ENCODE results near the gene SUFU.
A peak's percentile ranks its signal among the peaks of the same experiment; 100 is the strongest.

Gene SUFU

DNA sequence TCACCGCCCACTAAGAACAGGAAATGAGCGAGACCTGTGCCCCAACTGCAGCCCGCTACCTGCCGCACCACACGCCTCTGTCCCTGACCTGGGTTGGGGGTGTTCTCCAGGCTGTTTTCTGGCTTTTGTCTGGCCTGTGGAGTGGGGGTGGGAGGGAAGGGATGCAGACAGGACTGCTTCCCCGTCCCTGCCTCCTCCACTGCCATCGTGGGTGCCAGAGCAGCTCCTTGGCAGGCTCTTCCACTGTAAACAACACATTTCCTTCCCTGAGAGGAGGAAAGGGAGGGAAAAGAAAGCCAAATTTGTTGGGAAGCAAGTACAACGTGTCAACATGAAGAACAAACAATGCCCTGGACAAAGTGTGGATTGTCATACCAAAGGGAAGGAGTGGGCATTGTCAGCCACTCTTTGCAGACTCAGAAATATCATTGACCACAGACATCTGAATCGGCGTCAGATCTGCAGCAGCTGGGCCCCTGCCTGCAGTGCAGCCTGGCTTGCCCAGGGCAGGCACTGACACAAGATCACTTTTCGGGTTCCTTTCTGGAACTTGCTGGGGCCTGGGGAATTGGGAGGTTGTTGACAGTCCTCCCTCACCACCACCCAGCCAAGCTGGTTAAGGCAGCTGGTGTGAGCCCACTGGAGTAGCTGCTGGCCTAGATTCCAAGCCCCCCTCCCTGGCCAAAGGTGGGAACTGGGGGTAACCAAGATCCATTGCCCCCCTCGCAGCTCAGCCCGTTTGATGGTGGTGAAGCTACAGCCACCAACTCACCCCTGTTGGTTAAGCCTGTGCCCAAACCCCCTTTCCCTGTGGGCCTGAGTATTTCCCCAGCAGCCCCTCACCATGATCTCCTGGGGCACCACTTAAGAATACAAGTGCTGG, 117.9 kb downstream of the SUFU start:
- DNase-seq = no peak

DNA sequence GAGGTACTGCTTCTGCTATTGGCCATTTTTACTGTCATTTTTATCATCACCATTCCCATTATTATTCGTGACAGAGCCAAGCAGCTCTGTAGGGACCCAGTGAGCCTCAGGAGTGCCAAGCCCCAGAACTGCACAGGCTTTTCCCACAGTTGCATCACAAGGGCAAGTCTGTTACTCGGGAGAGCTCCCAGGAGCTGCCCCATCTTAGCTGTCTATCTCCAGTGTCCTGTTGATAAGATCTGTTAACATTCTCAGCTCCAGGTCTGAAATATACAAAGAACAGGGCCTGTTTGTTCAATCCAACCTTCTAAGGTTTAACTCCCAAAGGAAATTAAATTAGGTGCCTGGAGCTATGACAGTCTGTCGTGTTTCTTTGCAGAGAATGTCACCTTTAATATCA, 120.3 kb downstream of the SUFU start:
- DNase-seq = no peak

DNA sequence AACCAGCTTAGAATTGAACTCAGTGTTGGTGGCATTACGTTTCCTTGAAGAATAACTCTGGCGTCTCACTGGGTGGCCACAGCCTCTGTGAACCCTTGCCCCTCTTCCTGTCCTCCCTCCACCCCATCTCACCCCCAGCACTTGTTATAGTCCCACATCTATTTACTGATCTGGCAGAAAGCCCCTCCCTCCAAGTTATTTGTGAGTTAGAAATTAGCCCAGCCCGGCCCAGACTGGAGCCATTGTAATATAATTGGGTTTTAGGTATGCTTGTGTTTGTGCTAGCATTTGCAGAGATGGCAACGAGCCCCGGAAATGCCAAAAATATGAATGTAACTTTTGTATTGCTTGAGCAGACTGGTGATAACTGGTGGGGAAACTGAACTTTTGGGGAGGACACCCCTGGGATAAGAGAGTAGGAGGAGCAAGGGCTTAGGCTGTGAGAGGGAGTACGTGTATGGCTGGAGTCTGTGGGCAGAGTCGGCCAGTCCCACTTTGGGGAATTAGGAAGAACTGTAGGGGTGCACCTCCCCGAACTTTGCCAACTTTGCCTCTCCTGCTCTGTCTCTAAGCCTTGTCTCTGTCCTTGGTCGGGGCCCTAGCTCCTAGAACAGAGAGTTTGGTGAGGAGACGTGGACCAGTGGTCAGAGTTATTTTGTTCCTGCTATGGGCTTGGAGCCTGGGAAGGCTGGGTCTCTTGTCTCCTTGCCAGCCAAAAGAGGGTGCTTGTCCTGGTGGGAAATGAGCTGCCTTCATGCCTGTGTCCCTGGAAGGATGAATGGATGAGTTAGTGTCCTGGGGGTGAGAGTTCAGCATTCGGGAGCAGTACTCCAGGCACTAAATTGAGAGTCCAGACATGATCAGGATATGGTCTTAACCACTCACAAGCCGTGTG, 121.2 kb downstream of the SUFU start:
- DNase-seq = no peak

DNA sequence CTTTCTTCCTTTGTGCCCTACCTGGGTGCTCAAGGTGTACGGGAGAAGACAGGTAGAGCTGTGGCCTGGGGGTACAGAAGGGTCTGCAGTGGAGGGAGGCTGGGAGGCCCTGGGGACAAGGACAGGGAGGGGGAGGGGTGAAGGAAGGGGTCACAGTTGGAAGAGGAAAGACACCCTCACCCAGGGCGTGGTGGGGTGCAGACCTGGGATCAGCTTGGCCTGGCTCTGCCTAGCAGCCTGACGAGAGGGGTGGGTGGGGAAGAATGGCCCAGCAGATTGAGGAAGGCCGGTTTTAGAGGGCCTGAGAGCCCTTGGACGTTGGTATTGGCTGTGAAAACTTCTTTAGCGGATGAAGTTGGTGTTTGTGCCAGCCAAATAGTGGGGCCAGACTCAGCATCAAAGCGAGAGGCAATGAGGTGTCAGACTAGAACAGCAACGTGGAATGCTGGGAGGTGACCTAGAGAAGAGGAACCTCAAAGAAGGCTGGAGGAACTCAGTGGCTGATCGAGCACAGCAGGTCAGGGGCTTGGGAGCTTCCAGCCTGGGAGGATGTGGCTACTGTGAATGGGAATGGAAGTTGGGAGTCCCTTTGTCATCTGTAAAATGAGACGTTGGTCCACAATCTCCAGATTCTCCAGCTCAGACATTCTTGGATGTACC, 122.4 kb downstream of the SUFU start:
- DNase-seq = no peak

DNA sequence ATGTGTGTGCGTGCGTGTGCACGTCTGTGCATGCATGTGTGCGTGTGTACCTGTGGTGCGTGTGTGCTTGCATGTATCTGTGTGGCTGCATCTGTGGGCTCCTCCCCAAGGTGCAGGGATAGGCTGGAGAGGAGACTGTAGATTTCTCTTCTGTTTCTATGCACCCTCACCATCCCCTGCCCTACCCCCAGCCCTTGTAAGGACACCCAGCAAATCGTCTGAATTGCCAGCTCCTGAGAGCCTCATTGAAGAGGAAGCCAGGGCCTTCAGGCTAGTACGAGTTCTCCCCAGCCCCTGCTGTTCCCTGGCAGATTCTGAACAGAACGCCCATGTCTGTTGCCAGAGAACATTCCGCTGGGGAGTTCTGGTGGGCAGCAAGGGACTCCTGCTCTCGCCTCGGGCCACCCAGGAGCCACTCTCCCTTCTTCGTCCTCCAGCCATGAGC, 123.5 kb downstream of the SUFU start:
- no peak for DNase-seq

DNA sequence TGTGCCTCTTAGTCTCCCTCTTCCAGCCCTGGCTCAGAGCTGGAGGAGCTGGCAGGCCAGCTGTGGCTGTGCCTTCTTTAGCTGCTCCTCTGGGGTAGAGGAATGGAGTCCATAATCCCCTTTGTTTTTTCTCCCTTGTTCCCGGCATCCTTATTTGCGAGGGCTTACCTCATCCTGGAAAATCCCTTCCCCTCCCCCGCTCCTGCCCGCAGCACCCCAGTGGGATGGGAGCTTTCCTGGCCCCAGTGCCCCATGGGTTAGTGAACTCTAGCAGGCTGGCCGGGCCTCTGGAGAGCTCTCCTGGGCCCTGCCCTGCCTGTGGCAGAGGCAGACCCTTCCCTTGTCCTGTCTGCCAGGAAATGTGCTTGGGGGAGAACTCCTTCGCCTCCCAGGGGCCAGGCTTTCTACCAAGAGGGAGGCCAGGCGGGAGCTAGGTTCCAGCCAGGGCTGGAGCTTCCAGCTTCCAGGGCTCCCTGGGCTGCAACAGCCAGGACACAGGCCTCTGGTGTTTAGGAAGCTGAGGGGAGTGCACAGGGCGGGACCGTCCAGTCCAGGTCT, 124.0 kb downstream of the SUFU start:
- no peak for DNase-seq

DNA sequence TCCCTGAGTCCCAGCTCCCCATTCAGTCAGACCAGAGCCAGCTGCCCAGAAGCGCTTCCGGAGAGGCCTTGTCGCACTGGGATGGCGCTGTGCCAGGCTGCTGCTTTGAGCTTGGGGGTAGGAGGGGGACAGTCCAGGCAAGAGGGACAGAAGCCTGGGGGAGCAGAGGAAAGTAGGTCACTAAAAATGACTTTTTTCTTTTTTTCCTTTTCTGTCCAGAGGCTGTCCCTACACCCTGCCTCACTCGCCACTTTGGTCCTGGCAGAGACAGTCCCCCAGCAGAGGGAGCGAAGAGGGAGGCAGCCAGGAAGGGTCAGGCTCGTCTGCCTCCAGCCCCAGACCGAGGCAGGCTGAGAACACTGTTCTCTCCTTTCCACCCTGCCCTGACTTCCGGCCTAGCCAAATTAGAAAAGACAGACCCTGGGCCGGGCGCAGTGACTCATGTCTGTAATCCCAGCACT, 124.7 kb downstream of the SUFU start:
- DNase-seq = no peak

DNA sequence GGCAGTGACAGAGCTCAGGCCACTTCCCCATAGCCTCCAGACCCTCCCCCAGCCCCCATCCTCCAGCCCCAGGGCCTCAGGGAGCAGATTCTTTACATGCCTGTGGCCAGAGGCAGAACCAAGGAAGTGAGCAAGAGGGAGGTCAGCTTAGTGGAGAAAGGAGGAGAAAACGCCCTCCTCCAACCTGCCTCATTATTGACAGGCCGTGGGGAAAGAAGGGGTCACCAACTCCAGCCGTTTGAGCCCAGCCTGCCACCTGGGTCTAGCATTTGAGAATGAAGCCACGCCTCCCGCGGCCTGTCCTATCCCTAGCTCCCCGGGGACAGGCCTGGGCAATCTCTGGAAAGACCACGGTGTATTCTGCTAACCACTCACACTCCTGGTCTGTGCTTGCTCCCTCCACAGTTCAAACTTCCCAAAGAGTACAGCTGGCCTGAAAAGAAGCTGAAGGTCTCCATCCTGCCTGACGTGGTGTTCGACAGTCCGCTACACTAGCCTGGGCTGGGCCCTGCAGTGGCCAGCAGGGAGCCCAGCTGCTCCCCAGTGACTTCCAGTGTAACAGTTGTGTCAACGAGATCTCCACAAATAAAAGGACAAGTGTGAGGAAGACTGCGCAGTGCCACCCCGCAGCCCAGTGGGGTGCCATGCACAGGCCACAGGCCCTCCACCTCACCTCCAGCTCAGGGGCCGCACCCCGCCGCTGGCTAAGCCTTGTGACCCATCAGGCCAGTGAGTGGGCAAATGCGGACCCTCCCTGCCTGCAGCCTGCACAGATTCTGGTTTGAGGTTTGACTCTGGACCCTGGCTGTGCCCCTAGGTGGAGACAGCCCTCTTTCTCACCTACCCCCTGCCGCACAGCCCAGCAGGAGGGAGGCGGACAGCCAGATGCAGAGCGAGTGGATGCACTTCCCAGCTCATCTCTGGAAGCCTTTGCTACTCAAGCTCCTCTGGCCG, 126.2 kb downstream of the SUFU start:
- DNase-seq = no peak

DNA sequence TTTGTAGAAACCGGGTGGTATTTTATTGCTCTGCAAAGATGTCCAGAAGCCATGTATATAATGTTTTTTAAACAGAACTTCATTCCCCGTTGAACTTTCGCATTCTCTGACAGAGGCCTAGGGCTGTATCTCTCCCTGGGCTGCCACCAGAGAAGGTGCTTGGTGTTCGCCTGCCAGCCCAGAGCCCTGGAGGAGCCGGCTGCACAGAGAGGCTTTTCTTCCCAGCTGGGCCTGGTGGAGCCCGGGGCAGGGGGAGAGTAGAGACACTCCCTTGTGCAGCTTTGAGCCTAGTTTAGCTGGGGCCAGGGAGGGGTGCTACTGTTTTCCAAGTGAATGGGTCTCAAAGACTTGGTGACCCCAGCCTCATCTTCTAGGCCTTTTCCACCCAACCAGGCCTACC, 126.9 kb downstream of the SUFU start:
- no peak for DNase-seq

DNA sequence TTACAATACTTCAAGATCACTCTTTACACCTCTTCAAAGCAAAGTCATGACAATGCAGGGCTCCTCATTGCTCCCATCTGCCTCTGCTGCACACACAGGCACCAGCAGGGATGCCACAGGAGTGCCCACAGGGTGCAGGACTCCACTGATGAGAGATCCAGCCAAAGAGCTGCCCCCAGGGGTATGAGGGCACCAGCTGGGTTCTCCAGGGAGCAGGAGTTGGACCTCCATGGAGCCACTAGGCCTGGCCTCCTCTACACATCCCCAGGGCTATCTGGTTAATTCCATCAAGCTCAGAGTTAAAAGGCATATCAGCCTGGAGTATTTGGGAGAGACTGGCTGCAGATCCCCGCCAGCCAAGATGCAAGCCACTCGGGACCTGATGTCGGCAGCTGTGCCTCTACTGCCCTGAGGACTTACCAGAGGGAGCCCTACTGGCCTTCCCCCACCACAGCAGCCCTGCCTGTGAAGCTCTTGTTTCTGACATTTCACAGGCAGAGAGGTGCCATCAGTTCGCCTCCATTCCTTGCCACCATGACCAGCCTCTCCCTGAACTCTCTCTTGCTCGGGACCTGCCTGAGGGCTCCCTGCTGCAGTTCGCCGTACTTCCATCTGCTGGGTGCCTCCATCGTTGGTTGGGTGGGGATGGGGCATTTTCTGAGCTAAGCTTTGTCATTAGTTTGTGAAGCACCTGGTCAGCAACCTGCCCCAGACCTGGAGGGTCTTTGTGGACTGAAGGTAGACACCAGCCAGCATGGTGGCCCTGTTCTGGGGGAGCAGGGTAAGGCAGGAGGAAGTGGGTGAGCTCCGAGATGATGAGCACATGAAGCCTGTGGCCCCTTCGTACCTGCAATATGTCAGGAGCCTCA, 128.0 kb downstream of the SUFU start:
- no peak for DNase-seq

DNA sequence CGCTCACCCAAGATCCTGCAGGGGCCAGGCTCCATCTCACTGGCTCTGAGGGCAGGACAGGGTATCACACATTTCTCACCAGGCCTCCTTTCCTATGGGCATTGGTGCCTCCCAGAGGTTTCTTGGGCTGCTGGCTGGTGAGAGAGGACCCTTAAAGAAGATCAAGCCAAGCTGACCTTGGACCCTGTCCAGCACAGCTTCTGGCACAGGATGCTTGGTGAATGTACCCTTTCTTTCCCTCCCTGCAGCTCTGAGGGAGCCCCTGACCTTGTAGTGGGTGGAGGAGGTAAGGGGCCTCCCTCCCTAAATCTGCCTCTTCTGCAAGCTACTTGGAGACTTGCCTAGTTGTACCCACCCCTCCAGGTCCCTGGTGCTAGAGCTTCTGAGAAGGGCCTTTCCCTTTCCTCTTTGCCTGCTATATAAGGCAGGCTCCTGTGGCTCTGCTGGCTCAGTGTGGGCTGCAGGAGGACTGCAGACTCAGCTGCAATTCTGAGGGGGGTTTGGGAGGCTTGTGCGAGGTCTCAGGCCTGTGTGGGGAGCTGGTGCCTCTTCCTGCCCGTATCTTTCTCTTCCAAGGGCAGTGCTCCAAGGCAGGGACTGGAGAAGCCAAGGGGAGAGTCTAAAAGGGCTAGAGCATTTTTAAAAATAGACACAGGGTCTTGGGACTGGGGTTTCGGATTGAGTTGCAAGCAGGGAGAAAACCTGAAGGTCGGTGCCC, 128.8 kb downstream of the SUFU start:
- DNase-seq = no peak

DNA sequence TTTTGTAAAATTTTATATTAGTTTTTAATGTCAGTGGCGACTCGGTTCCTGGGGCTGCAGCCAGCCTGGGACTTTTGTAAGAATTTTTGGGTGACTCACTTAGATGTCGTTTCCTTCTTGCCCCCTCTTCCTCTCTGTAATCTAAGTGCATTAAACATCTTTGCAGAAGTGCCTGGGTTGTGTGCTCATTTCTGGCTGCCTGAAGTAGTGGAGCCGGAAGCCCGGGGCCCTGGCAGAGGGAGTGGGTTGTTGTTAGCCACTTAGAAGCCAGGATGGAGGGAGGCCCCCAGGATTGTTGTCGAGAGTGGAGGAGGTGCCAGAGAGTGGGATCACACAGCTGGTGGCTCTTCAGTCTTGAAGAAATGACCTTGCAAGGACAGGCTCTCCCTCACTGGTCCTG, 129.5 kb downstream of the SUFU start:
- peak; percentile 44 for DNase-seq

DNA sequence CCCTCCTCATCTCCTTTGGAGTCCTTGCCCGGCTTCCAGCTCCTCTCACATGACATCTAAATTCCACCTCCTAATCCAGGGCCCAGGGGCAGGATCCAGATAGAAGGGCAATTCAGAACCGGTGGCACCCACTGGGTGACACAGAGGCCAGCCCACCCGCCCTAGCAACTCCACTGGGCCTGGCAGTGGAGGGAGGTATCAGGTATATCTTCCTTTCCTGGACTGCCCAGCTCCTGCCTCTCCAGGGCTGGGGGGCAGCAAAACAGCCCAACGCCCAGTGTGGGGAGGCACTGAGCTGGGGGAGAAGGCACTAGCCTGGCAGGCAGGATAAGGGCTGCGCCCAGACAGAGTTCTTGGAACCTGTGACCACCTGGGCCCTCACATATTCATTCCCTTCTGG, 130.1 kb downstream of the SUFU start:
- no peak for DNase-seq

DNA sequence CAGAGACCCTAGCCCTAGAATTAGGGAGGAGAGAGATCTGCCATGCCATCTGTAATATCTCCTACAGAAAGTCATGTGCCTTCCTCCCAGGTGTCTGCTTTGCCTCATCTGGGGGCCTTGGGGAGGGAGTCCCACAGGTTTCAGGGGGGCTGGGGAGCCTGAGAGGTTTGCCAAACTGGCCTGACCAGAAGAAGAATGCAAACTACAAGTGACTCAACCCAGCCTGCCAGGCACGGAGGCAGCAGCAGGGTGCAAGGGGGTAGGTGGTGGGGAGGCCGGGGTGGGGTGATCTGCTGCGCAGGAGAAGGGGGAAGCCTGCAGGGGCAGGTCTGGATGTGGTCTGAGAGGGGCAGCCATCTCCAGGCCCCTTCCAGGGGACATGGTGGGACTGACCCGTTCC, 130.9 kb downstream of the SUFU start:
- no peak for DNase-seq

DNA sequence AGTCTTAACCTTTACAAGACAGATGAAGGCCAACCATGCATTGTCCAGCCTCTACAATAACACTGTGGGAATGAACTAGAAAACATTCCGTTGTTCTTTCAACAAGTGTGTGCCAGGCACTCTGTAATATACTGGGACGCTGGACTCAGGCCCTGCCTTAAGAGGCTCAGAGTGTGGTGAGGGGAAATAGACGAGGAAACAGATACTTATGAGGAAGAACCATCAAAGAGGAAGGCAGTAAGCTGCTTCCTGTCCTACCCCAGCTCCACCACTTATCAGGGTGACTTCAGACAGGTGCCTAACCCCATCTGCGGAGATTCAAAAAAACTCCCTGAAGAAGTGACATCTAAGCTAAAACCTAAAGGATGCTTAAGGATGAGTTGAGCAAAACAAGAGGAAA, 131.6 kb downstream of the SUFU start:
- DNase-seq = no peak

DNA sequence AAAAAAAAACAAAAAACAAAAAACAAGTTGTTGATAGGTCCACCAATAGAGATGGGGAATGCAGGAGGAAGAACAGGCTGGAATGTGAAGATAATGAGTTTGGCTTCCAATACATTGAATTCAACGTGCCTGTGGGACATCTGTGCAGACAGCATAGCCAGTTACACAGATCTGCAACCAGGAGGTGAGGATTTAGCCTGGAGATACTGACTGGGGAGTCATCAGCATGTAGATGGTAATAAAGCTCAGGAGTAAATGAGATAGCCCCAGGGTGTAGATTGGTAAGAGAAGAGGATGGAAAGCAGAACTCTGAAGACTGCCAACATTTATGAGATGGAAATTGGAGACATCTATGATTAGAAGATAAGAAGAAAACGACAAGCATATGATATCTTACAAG, 135.8 kb downstream of the SUFU start:
- DNase-seq = no peak

DNA sequence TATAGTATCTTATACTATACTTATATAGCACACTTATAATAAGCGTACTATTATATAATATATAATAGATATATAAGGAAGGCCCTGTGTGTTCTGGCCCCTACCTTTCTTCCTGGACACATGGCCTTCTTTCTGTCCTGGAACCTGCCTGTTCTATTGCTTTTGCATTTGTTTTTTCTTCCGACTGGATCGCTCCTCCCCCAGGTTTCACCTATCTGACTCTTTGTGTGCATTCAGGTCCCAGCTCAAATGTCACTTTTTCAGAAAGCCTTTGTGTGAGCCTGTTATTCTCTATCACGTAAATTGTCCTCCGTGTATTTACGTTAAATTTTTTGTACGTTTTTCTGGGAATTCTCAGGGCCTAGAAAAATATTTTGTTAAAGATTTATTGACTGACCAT, 137.6 kb downstream of the SUFU start:
- DNase-seq = no peak

DNA sequence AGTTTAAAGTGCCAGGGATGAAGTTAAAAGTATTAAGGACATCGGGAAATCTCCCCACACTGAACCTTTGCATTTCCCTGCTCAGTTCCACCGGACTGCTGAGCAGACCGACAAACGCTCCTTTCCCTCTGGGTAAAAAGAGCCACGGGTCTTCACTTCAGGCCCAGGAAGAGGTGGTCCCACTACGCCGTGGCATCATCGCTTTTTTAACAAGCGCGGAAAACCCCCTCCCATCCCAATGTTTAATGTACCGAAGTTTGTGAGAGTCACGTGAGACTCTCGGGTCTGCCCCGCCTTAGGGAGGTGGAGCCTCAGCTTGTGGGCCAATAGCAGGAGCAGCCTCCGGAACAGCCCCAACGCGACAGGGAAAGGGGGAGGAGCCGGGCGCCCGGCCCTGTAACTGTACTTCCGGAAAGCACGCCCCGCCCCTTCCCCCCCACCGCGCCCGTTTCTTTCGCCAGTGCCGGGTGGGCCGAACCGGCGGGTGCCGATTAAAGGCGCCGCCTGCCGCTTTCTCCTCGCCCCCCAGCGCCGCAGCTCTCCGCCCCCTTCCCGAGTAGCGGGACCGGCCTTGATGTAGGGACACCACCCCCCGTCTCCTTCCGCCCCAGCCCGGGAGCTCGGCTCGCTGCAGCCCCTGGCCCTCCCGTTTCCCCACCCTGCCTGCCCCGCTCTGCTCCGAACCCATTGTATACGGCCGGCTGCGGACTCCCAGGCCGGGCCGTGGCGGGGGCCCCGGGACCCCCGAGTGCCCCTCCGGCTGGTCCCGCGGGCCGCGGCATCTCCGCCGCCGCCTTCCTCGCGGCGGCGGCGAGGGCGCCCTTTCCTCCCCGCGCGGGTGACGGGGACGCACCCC, 138.3 kb downstream of the SUFU start:
- peak; percentile 98 for DNase-seq

DNA sequence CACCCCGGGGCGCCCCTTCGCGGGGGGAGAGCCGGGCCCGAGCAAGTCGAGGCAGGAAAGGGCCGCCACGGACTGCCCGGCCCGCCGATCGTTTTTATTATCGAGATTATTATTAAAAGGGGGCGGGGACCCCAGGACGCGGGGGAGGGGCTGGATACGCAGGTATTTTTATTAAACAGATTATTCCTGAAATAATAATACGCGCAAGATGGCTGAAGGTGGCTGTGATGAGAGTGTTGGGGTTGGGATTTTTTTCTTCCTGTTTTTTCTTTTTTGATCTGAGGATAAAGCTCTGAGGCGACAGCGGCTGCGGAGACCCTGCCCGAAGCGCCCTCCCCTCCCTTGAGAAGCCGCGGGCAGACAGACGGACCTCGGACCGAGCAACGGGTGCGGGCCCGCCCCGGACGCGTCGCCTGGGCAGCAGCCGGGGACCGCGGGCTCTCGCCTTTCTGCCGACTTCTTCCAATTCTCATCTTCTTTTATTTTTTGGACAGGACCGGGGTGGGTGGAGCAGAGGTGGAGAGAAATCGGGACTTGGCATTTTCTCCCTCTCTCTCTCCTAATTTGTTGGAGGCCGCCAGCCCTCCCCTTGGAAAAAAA, 139.1 kb downstream of the SUFU start:
- DNase-seq = peak; percentile 58
